HEK293T (cell line): ENCODE data around the gene B3GNT3.
"Not testable (repeated sequence)": the region's sequence is repeated elsewhere in the genome, so short reads cannot be mapped to it uniquely, and the experiment has no call there.

Source experiments
- CTCF ChIA-PET: fragments of 350-600 bp; formaldehyde crosslinking; extraction: SDS; loops from one replicate; lab custom pipeline; 2021; ENCODE audit warnings: antibody characterized with exemption, inconsistent platforms; lab: Yijun Ruan, JAX
- POLR2A ChIA-PET: fragments of 350-600 bp; formaldehyde crosslinking; extraction: SDS; loops from one replicate; lab custom pipeline; 2020; ENCODE audit warnings: antibody characterized with exemption, inconsistent platforms; lab: Yijun Ruan, JAX
- DNase-seq: peaks from one replicate; pipeline ENCODE4 v3.0.0; 2012; ENCODE audit warnings: mixed read lengths; ENCODE audit errors: extremely low spot score
- ARNT ChIP-seq: fragments of 450-650 bp; IDR thresholded peaks from 2 replicates; pipeline ENCODE4 v1.6.1; 2017; ENCODE audit warnings: mild to moderate bottlenecking
- BHLHE40 ChIP-seq: fragments of 450-650 bp; IDR thresholded peaks from 2 replicates; pipeline ENCODE4 v1.6.1; 2016; ENCODE audit warnings: mild to moderate bottlenecking, moderate library complexity, borderline replicate concordance
- CTBP1 ChIP-seq: fragments of 450-650 bp; IDR thresholded peaks from 2 replicates; pipeline ENCODE4 v1.6.1; 2016; ENCODE audit warnings: borderline replicate concordance
- ELF4 ChIP-seq: fragments of 450-650 bp; IDR thresholded peaks from 2 replicates; pipeline ENCODE4 v1.6.1; 2017; ENCODE audit warnings: antibody characterized with exemption
- FOXA1 ChIP-seq: fragments of 450-650 bp; IDR thresholded peaks from 2 replicates; pipeline ENCODE4 v1.6.1; 2016; ENCODE audit warnings: mild to moderate bottlenecking
- FOXK2 ChIP-seq: fragments of 450-650 bp; IDR thresholded peaks from 2 replicates; pipeline ENCODE4 v1.6.1; 2016; ENCODE audit warnings: mild to moderate bottlenecking
- FOXM1 ChIP-seq: fragments of 450-650 bp; IDR thresholded peaks from 2 replicates; pipeline ENCODE4 v1.6.1; 2017; ENCODE audit warnings: mild to moderate bottlenecking, borderline replicate concordance
- HDGF ChIP-seq: fragments of 450-650 bp; IDR thresholded peaks from 2 replicates; pipeline ENCODE4 v1.6.1; 2017; ENCODE audit warnings: antibody characterized with exemption, borderline replicate concordance
- L3MBTL2 ChIP-seq: fragments of 450-650 bp; conservative IDR thresholded peaks from 2 replicates; pipeline ENCODE4 v1.6.1; 2016; ENCODE audit warnings: mild to moderate bottlenecking
- LEF1 ChIP-seq: fragments of 450-650 bp; IDR thresholded peaks from 2 replicates; pipeline ENCODE4 v1.6.1; 2017; ENCODE audit warnings: mild to moderate bottlenecking, borderline replicate concordance
- NFRKB ChIP-seq: fragments of 450-650 bp; IDR thresholded peaks from 2 replicates; pipeline ENCODE4 v1.6.1; 2016; ENCODE audit warnings: mild to moderate bottlenecking, moderate library complexity
- SP1 ChIP-seq: fragments of 450-650 bp; IDR thresholded peaks from 2 replicates; pipeline ENCODE4 v1.6.1; 2017
- SUZ12 ChIP-seq: fragments of 450-650 bp; IDR thresholded peaks from 2 replicates; pipeline ENCODE4 v1.6.1; 2016; ENCODE audit warnings: mild to moderate bottlenecking
- TARDBP ChIP-seq: fragments of 450-650 bp; IDR thresholded peaks from 2 replicates; pipeline ENCODE4 v1.6.1; 2016
- ZNF384 ChIP-seq: fragments of 450-650 bp; IDR thresholded peaks from 2 replicates; pipeline ENCODE4 v1.6.1; 2016
- TF ChIP-seq, protein P1 (sequence below): fragments of 450-650 bp; IDR thresholded peaks from 2 replicates; pipeline ENCODE4 v1.6.1; 2016

B3GNT3 gene

DNA sequence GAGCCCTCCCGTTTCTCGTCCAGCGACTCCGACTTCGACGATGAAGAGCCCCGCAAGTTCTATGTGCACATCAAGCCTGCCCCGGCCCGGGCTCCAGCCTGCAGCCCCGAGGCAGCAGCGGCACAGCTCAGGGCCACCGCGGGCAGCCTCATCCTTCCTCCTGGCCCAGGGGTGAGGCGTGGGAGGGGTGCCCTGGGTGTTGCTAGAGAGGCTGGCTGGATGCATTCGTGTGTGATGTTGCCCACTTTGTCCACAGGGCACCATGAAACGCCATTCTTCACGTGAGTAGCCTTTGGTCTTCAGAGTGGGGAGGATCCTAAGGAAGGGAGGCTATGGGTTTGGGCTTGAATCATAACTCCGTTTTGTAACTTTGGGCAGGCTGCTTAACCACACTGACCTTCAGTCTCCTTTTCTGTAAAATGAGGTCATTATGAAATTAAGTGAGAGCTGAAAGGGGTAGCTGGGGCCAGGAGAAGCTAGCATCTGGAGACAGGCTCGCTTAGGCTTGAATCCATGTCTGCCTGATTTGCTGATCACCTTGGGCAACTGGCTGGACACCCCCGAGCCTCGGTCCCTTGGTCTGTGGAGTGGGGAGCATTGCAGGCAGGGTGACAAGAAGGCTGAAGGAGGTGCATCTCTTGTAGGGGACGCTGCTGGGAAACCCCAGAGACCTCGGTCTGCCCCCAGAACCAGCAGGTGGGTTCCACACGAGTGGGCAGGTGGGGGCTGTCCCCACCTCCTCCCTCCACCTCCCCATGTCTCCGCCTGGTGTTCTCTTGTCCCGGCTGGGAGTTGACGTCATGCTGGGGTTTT is 18.7 kb upstream of the B3GNT3 start:
- POLR2A ChIA-PET, result interaction anchor here (1.2 kb wide), 1 partner anchor 83 kb away, joined by 4 read pairs; the partner anchor contains the start of gene RPL18A
- no peak for DNase-seq
- no peak for TF ChIP-seq SP1
- TF ChIP-seq NFRKB, result no peak
- TF ChIP-seq ARNT, result no peak
- TF ChIP-seq SUZ12, result no peak
- CTCF ChIA-PET, result interaction anchor here (2.4 kb wide), 1 partner anchor 10 kb away, joined by 21 read pairs; no protein-coding TSS in a partner anchor

DNA sequence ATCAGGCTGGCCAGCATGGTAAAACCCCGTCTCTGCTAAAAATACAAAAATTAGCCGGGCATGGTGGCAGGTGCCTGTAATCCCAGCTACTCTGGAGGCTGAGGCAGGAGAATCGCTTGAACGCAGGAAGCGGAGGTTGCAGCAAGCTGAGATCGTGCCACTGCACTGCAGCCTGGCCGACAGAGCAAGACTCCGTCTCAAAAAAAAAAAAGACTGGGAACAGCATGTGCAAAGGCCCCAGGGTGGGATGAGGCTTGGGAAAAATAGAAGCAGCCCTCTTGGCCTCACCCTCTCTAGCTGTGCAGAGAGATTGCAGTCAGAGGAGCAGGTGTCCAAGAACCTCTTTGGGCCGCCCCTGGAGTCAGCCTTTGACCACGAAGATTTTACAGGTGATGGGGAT is 17.1 kb upstream of the B3GNT3 start:
- CTCF ChIA-PET, DNase-seq, POLR2A ChIA-PET: not testable (repeated sequence)

DNA sequence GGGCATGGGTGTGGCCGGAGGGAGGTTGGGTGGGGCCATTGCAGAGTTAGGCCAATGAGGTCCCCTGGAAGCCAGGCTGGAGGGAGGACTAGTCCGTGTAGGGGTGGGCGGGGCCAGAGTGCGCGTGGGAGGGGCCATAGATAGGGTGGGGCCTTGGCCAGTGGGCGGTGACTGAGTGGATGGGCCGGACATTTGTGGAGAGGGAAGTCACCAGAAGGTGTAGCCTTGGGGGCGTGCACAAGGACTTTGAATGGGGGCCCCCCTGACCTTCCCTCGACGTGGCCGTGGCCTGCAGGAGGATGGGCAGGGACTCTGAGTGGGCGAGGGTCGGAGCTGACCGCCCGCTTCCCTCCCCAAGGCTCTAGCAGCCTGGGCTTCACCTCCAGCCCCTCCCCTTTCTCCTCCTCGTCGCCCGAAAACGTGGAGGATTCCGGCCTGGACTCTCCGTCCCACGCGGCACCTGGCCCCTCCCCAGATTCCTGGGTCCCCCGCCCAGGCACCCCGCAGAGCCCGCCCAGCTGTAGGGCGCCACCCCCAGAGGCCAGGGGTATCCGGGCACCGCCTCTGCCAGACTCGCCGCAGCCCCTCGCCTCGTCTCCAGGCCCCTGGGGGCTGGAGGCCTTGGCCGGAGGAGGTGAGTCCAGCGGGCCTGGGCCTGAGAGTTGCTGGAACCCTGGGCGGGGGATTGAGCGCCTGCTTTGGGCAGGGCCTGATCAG is 16.5 kb upstream of the B3GNT3 start:
- ChIA-PET POLR2A (no interaction called here), CTCF (no interaction called here)
- peak; percentile 85 for DNase-seq
- TF ChIP-seq FOXM1, result no peak
- no peak for TF ChIP-seq CTBP1
- no peak for TF ChIP-seq NFRKB
- TF ChIP-seq, protein P1, sequence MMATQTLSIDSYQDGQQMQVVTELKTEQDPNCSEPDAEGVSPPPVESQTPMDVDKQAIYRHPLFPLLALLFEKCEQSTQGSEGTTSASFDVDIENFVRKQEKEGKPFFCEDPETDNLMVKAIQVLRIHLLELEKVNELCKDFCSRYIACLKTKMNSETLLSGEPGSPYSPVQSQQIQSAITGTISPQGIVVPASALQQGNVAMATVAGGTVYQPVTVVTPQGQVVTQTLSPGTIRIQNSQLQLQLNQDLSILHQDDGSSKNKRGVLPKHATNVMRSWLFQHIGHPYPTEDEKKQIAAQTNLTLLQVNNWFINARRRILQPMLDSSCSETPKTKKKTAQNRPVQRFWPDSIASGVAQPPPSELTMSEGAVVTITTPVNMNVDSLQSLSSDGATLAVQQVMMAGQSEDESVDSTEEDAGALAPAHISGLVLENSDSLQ, result no peak
- peak; percentile 52; the same call in 1 of the 2 replicates for TF ChIP-seq L3MBTL2

DNA sequence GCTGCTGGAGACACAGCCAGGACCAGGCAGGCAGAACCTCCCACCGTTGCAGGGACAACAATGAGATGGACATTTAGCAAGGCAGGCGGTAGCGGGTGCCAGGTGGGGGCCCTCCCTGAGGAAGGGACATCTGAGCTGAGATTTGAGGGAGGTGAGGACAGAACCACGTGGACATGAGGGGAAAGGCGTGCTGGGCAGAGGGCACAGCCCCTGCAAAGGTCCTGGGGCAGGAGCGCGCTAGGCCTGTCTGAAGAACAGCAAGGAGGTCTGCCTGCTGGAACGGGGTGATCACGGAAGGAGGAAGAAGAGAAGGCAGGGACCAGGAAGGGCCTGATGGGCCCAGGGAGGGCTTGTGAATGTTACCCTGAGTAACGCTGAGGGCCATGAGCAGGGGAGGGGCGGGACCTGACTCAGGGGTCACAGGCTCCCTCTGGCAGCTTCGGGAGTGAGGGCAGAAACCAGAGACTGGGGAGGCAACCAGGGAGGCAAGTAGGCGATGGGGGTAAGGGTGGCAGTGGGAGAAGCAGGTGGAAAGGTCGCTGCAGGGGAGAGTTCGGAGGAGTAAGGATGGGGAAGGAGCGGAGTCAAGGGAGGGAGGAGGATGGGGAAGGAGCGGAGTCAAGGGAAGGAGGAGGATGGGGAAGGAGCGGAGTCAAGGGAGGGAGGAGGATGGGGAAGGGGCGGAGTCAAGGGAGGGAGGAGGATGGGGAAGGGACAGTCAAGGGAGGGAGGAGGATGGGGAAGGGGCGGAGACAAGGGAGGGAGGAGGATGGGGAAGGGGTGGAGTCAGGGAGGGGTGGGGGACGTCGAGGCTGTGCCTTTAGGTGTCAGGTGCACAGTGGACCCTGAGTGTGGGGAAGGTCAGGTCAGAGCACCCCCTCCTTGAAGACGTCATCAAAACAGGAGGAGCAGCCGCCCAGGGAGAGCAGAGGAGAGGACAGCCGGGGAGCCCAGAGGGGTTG is 15.7 kb upstream of the B3GNT3 start:
- CTCF ChIA-PET, result no interaction called here
- peak; percentile 42 for DNase-seq
- TF ChIP-seq FOXK2 (no peak), HDGF (no peak), NFRKB (no peak), LEF1 (no peak), SP1 (no peak), L3MBTL2 (no peak), ARNT (no peak), ZNF384 (no peak), TARDBP (no peak), ELF4 (no peak), CTBP1 (no peak), BHLHE40 (no peak), FOXM1 (no peak)
- TF ChIP-seq, protein P1, result no peak
- POLR2A ChIA-PET, result no interaction called here

DNA sequence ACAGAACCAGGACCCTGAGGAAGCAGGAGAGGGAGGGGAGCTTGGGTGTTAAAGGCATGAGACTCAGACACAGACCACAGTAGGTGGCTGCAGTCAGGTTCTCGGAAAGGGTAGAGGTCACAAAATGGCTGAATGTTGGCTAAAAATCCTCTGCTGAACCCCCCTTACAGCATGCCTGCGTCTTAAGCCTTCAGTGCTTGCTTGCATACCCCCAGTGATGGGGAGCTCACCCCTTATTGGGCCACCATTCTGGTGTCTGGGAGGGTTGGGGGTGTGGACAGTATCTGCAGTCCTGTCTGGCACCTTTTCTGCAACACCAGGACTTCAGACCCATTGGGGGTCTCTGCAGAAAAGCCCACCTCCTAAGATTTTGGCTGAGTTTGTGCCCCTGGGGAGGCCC is 14.2 kb upstream of the B3GNT3 start:
- TF ChIP-seq CTBP1, result no peak
- TF ChIP-seq ZNF384, result no peak
- no peak for TF ChIP-seq TARDBP
- no peak for TF ChIP-seq SUZ12
- no peak for TF ChIP-seq FOXA1
- no peak for TF ChIP-seq L3MBTL2
- no peak for TF ChIP-seq ELF4
- no peak for TF ChIP-seq LEF1
- TF ChIP-seq FOXM1, result no peak
- no peak for TF ChIP-seq FOXK2
- TF ChIP-seq BHLHE40, result no peak
- no peak for TF ChIP-seq HDGF
- no peak for TF ChIP-seq SP1
- no peak for TF ChIP-seq NFRKB
- no peak for TF ChIP-seq ARNT
- TF ChIP-seq, protein P1, result no peak
- no peak for DNase-seq
- CTCF ChIA-PET, result no interaction called here
- POLR2A ChIA-PET, result no interaction called here

DNA sequence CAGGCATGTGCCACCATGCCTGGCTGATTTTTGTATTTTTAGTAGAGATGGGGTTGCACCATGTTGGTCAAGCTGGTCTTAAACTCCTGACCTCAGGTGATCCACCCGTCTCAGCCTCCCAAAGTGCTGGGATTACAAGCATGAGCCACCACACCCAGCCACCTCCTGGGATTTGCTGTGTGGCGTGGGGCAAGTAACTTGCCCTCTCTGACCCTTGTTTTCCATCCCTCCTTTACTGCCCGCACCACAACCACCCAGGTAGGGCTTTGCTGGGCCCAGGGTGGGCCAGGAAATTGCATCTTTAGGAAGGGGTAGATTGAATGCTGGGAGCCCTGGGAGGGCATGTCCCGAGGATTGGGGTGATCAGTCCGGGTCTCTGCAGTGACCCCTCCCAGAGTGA is 11.2 kb upstream of the B3GNT3 start:
- CTCF ChIA-PET, result interaction anchor here (1.2 to 2.4 kb wide), 2 partner anchors 9 to 17 kb away, joined by 5 to 11 read pairs; no protein-coding TSS in a partner anchor
- DNase-seq, POLR2A ChIA-PET: not testable (repeated sequence)
